Tibial nerve (tissue), 4 donors: ENCODE measurements around the gene SLC35F6. TPM values are rescaled to one million over a fixed set of nuclear protein-coding genes. Genes with fewer than 3 reads are reported as not detected.

Experiments
- DNase-seq, 2 donors: peaks; one replicate each; pipeline ENCODE4 v3.0.0-alpha.2; 2019; ENCODE audit warnings: low spot score in 2 of 2
- H3K27ac ChIP-seq, 4 donors: fragments of 200-600 bp; sonication (generic) in 3 of 4; one replicate each; pipeline ENCODE4 v1.5.1; 2017 to 2019; ENCODE audit warnings: mild to moderate bottlenecking in 1 of 4
- H3K27me3 ChIP-seq, 2 donors: fragments of 200-600 bp; sonication (generic) in 1 of 2; one replicate each; pipeline versions ENCODE4 v1.5.1 to v1.6.0; 2017 to 2019
- H3K36me3 ChIP-seq, 3 donors: fragments of 200-600 bp; sonication (generic); one replicate each; pipeline ENCODE4 v1.5.1; 2018 to 2019
- H3K4me1 ChIP-seq, 4 donors: fragments of 200-600 bp; sonication (generic) in 3 of 4; one replicate each; pipeline ENCODE4 v1.5.1; 2017 to 2019
- H3K4me3 ChIP-seq, 4 donors: fragments of 200-600 bp; sonication (generic) in 3 of 4; one replicate each; pipeline ENCODE4 v1.5.1; 2017 to 2019; ENCODE audit warnings: mild to moderate bottlenecking in 1 of 4, moderate library complexity in 1 of 4
- H3K9me3 ChIP-seq, 4 donors: fragments of 200-600 bp; sonication (generic) in 3 of 4; one replicate each; pipeline ENCODE4 v1.5.1; 2017 to 2019
- EP300 ChIP-seq, 2 donors: sonication (generic); formaldehyde crosslinking; IDR thresholded peaks; one replicate each; pipeline ENCODE4 v1.6.1; 2017; ENCODE audit warnings: antibody characterized with exemption in 2 of 2, mild to moderate bottlenecking in 1 of 2
- POLR2A ChIP-seq, 2 donors: fragments of 450-650 bp; IDR thresholded peaks; one replicate each; pipeline ENCODE4 v1.6.1; 2017; ENCODE audit warnings: antibody characterized with exemption in 2 of 2, mild to moderate bottlenecking in 2 of 2, moderate library complexity in 2 of 2
- WGBS, 2 donors: methylation state at CpG; one replicate each; pipeline ENCODE4 v1.1.5; 2018; 5-methylcytosine and 5-hydroxymethylcytosine counted together
- total RNA-seq, 4 donors: library from RNA; depleted of rRNA; stranded (reverse); fragments of >200 nt; gene quantifications; one replicate each; pipeline ENCODE4 v1.1.0, GENCODE V29; 2016
- TF ChIP-seq, protein P1 (sequence below), 5 experiments: fragments of 200-600 bp in 3 of 5; fragments of 450-650 bp in 2 of 5; sonication (generic) in 3 of 5; IDR thresholded peaks; one replicate each; pipeline ENCODE4 v1.5.1; 2016 to 2019; ENCODE audit warnings: antibody characterized with exemption in 5 of 5, mild to moderate bottlenecking in 3 of 5, moderate library complexity in 2 of 5

Gene SLC35F6
- total RNA-seq, 4 donors from 2014 or later: 30.1 to 51.6 (median 43.3) TPM

DNA sequence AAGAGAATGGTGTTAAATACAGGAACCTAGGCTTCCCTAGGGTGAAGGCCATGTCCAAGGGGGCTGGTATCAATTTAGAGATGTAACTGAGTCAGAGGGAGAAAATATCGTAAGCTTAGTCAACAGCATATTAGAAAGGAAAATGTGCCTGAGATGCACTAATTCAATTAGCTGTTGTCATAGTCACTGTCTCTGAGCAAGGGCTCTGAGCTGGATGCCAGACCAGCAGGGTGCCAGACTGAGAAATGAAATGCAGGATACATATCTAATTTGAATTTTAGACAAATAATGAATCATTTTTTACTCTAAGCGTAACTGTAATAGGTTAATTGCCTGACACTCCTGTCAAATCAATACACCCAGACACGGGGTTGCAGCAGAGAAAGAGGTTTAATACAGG lies 11.4 kb upstream of the SLC35F6 start:
- no peak for DNase-seq
- no peaks in the 10 kb centered on the region for H3K27me3 ChIP-seq
- 72 to 73% methylated on average over 3 of the region's 3 CpGs for WGBS, 2 donors
- H3K27ac ChIP-seq: no peak overlapping the region
- peaks cover 0 to 3% (median 0%) of the 10 kb centered on the region in 4 donors for H3K4me1 ChIP-seq
- no peaks in the 10 kb centered on the region for H3K9me3 ChIP-seq
- TF ChIP-seq EP300 (IDR thresholded peaks at IDR 0.05) (no peak), POLR2A (IDR thresholded peaks at IDR 0.05) (no peak)
- TF ChIP-seq, protein P1, sequence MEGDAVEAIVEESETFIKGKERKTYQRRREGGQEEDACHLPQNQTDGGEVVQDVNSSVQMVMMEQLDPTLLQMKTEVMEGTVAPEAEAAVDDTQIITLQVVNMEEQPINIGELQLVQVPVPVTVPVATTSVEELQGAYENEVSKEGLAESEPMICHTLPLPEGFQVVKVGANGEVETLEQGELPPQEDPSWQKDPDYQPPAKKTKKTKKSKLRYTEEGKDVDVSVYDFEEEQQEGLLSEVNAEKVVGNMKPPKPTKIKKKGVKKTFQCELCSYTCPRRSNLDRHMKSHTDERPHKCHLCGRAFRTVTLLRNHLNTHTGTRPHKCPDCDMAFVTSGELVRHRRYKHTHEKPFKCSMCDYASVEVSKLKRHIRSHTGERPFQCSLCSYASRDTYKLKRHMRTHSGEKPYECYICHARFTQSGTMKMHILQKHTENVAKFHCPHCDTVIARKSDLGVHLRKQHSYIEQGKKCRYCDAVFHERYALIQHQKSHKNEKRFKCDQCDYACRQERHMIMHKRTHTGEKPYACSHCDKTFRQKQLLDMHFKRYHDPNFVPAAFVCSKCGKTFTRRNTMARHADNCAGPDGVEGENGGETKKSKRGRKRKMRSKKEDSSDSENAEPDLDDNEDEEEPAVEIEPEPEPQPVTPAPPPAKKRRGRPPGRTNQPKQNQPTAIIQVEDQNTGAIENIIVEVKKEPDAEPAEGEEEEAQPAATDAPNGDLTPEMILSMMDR (IDR thresholded peaks at IDR 0.05): no peak
- H3K36me3 ChIP-seq: no peaks in the 10 kb centered on the region
- no peak overlapping the region for H3K4me3 ChIP-seq

DNA sequence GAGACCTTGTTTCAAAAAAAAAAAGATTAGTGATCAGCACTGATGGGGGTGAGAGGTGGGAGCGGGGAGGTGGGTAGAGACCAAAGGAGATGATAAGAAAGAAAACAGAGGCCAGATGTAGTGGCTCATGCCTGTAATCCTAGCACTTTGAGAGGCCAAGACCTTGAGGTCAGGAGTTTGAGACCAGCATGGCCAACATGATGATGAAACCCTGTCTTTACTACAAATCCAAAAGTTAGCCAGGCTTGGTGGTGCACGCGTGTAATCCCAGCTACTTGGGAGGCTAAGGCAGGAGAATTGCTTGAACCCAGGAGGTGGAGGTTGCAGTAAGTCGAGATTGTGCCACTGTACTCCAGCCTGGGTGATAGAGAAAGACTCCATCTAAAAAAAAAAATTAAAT lies 9.5 kb upstream of the SLC35F6 start:
- 94 to 95% methylated on average over 4 of the region's 4 CpGs for WGBS, 2 donors

DNA sequence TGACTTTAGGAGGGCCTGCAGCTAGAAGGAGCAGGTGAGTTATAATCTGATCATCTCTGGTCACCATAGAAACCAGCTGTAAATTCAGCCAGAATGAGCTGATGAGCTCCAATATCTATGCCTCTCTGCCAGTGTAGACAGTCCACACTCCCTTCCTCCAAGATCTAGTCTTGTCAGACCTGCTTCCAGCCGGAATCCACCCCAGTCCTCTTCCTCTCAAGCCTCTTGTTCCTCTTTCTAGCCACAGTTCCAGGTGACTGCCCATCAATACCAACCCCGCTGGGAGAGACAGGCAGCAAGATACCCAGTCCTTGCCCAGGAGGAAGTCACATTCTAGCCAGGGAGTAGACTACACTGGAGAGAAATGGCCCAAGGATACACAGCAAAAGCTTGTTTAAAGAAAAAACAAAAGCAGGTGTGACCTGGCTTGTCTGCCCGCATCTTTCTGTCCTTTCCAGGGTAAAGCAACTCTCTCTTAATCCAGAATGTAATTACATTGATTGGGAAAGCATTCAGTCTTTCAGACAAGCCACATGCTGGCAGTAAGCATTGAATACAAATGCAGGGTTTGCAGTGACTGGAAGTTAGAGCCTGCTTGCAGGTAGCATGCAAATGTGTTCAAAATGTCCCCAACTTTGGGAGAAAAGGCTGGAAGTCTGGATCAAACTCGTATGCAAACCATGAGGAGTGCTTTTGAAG lies 9.0 kb upstream of the SLC35F6 start:
- DNase-seq: no peak
- no peaks in the 10 kb centered on the region for H3K9me3 ChIP-seq
- H3K4me1 ChIP-seq: peaks cover 0 to 15% (median 0%) of the 10 kb centered on the region in 4 donors
- H3K27me3 ChIP-seq: no peaks in the 10 kb centered on the region
- WGBS, 2 donors: 77 to 79% methylated on average over 4 of the region's 4 CpGs
- H3K27ac ChIP-seq: no peak overlapping the region
- TF ChIP-seq, protein P1 (IDR thresholded peaks at IDR 0.05): no peak
- no peak for TF ChIP-seq POLR2A (IDR thresholded peaks at IDR 0.05)
- TF ChIP-seq EP300 (IDR thresholded peaks at IDR 0.05): no peak
- no peak overlapping the region for H3K4me3 ChIP-seq
- no peaks in the 10 kb centered on the region for H3K36me3 ChIP-seq

More for the DNA sequence above, 9.5 kb upstream of the SLC35F6 start:
- Histone ChIP-seq H3K27me3 (no peaks in the 10 kb centered on the region), H3K36me3 (no peaks in the 10 kb centered on the region), H3K4me3 (no peak overlapping the region), H3K4me1 (peaks cover 0 to 15% (median 0%) of the 10 kb centered on the region in 4 donors), H3K9me3 (no peaks in the 10 kb centered on the region), H3K27ac (no peak overlapping the region)
- DNase-seq: no peak
- TF ChIP-seq, protein P1 (IDR thresholded peaks at IDR 0.05): no peak

DNA sequence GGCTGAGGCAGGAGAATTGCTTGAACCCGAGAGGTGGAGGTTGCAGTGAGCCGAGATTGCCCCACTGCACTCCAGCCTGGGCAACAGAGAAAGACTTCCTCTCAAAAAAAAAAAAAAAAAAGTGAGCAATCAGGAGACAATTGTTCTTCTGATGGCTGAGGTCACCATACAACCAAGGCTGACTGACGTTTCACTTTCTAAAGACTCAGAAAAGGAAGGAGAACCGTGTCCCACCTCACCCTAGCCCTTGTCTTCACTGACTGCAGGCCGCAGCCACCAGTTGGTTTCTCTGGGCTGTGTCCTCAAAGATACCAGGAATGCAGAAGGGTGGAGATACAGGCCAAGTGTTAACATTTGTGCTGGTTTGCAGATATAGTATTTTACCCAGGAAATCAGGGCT lies 7.7 kb upstream of the SLC35F6 start:
- no peaks in the 10 kb centered on the region for H3K36me3 ChIP-seq
- 57 to 69% methylated on average over 5 of the region's 5 CpGs for WGBS, 2 donors
- TF ChIP-seq POLR2A (IDR thresholded peaks at IDR 0.05): no peak
- TF ChIP-seq EP300 (IDR thresholded peaks at IDR 0.05): no peak
- TF ChIP-seq, protein P1 (IDR thresholded peaks at IDR 0.05): no peak

DNA sequence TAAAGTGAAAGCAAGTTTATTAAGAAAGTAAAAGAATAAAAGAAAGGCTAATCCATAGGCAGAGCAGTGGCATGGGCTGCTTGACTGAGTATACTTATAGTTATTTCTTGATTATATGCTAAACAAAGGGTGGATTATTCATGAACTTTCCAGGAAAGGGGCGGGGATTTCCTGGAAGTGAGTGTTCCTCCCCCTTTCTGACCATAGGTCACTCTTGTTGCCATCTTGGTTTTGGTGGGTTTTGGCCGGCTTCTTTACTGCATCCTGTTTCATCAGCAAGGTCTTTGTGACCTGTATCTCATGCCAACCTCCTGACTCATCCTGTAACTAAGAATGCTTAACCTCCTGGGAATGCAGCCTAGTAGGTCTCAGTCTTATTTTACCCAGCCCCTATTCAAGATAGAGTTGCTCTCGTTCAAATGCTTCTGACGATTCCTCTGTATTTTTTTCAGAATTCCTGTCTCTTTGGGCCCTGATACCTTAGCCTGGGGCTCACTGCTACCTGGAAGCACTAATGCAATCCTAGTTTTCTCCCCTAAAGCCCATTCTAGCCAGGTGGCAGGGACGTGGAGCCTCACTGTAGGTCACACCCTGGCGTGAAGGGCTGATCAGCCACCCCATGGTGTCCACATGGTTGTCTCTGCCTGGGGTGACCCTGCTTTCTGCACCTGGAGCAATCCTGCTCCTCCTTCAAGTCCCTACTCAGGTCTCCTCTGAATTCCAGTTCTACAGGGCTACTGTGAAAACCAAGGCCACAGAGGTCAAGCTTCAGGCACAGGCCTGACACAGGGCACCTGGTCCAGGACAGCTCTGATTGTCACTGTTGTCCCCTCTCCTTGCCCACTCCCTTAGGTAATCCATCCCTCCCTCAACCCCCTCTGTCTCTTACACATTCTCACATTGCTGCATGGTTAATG lies 6.0 kb upstream of the SLC35F6 start:
- Histone ChIP-seq H3K36me3 (no peaks in the 10 kb centered on the region), H3K9me3 (no peaks in the 10 kb centered on the region), H3K4me1 (peaks cover 0 to 15% (median 0%) of the 10 kb centered on the region in 4 donors), H3K4me3 (no peak overlapping the region), H3K27me3 (no peaks in the 10 kb centered on the region), H3K27ac (peak overlapping the region in 2 of 4 donors; percentile 46 to 53)
- 48 to 49% methylated on average over 6 of the region's 6 CpGs for WGBS, 2 donors
- peak in 1 of 2 donors; percentile 38 for DNase-seq
- TF ChIP-seq POLR2A (IDR thresholded peaks at IDR 0.05) (no peak), EP300 (IDR thresholded peaks at IDR 0.05) (peak; percentile 13 to 69)
- TF ChIP-seq, protein P1 (IDR thresholded peaks at IDR 0.05): no peak

More for the DNA sequence above, 7.7 kb upstream of the SLC35F6 start:
- no peak for DNase-seq
- H3K9me3 ChIP-seq: no peaks in the 10 kb centered on the region
- peaks cover 0 to 15% (median 0%) of the 10 kb centered on the region in 4 donors for H3K4me1 ChIP-seq
- no peak overlapping the region for H3K4me3 ChIP-seq
- H3K27me3 ChIP-seq: no peaks in the 10 kb centered on the region
- no peak overlapping the region for H3K27ac ChIP-seq
